Lung (tissue), 12 donors: ENCODE results near the gene IL34. TPM values are rescaled to one million over a fixed set of nuclear protein-coding genes. Genes with fewer than 3 reads are reported as not detected.

ENCODE experiments used
- ATAC-seq: fragments of 200-7000 bp; cut with Tn5 transposase; one replicate; pipeline ENCODE4 v1.9.1; 2020; ENCODE audit warnings: moderate number of reproducible peaks; ENCODE audit not compliant: insufficient read depth, low FRiP score
- DNase-seq, 3 donors: peaks; one replicate each; pipeline ENCODE4 v3.0.0-alpha.2; 2013 to 2017
- H3K27ac ChIP-seq, 2 donors: one replicate each; pipeline ENCODE4 v1.5.1; 2013; ENCODE audit warnings: mild to moderate bottlenecking in 2 of 2, moderate library complexity in 2 of 2, control low read depth in 1 of 2, inconsistent platforms in 1 of 2, low read depth in 1 of 2, low read length in 1 of 2
- H3K27me3 ChIP-seq, 3 donors: one replicate each; pipeline ENCODE4 v1.5.1; 2013; ENCODE audit warnings: low read length in 2 of 3; ENCODE audit not compliant: control insufficient read depth in 3 of 3, insufficient read depth in 3 of 3
- H3K36me3 ChIP-seq, 4 donors: one replicate each; pipeline ENCODE4 v1.5.1; 2013; ENCODE audit warnings: low read length in 4 of 4, mild to moderate bottlenecking in 1 of 4, moderate library complexity in 1 of 4; ENCODE audit not compliant: control insufficient read depth in 4 of 4, insufficient read depth in 4 of 4
- H3K4me1 ChIP-seq, 5 donors: one replicate each; pipeline ENCODE4 v1.5.1; 2013; ENCODE audit warnings: low read length in 5 of 5, mild to moderate bottlenecking in 2 of 5, moderate library complexity in 1 of 5; ENCODE audit not compliant: control insufficient read depth in 5 of 5, insufficient read depth in 5 of 5
- H3K4me3 ChIP-seq: one replicate; pipeline ENCODE4 v1.5.1; 2013; ENCODE audit warnings: mild to moderate bottlenecking, control low read depth, moderate library complexity
- H3K9ac ChIP-seq, 2 donors: one replicate each; pipeline ENCODE4 v1.5.1; 2013; ENCODE audit warnings: low read length in 2 of 2, control low read depth in 1 of 2; ENCODE audit not compliant: insufficient read depth in 1 of 2
- H3K9me3 ChIP-seq, 4 donors: one replicate each; pipeline ENCODE4 v1.5.1; 2013; ENCODE audit warnings: low read length in 3 of 4, mild to moderate bottlenecking in 1 of 4, moderate library complexity in 1 of 4; ENCODE audit not compliant: control insufficient read depth in 4 of 4, insufficient read depth in 3 of 4
- CTCF ChIP-seq: IDR thresholded peaks from 2 replicates; pipeline ENCODE4 v1.5.1; 2012; ENCODE audit warnings: mild to moderate bottlenecking; ENCODE audit errors: control extremely low read depth, extremely low read depth
- WGBS, 2 donors: extraction: QIAGEN DNeasy Blood & Tissue Kit; methylation state at CpG; one replicate each; pipeline ENCODE4 v1.1.7; 2013; 5-methylcytosine and 5-hydroxymethylcytosine counted together
- polyA plus RNA-seq, 2 donors: library from polyadenylated mRNA; stranded (reverse); fragments of 200-250 nt; gene quantifications; one replicate each; pipeline ENCODE4 v1.2.1, GENCODE V29; 2013
- total RNA-seq, 2 donors: library from RNA; depleted of rRNA in 1 of 2; stranded (reverse); fragments of >200 nt in 1 of 2; gene quantifications; one replicate each; pipeline ENCODE4 v1.2.1, GENCODE V29; 2014 to 2021
- donor health status: control.
- donor health status: control.
- donor health status: Bipolar disorder and iron deficiency.
- donor health status: healthy.
- donor health status: DM: yes; HTN: yes; CAD: no.

The IL34 gene
- total and polyA plus RNA-seq, 4 donors, result 1.5 to 13.0 (median 7.1) TPM

GRCh38 chr16:70681382-70682238 is 35.3 kb downstream of the IL34 start:
- peak overlapping the region in 1 of 2 donors; percentile 71 for H3K27ac ChIP-seq
- H3K27me3 ChIP-seq, result no peaks in the 10 kb centered on the region
- TF ChIP-seq CTCF, result no peak
- H3K36me3 ChIP-seq, result peaks cover 3 to 35% (median 24%) of the 10 kb centered on the region in 4 donors
- DNase-seq, result no peak
- peaks cover 0 to 45% (median 26%) of the 10 kb centered on the region in 5 donors for H3K4me1 ChIP-seq
- no peak overlapping the region for H3K4me3 ChIP-seq
- no peaks in the 10 kb centered on the region for H3K9me3 ChIP-seq
- no peak for ATAC-seq
- 61 to 70% methylated on average over 13 of the region's 13 CpGs for WGBS, 2 donors
- H3K9ac ChIP-seq, result peak overlapping the region in 1 of 2 donors; percentile 55

GRCh38 chr16:70682239-70683145 is 36.1 kb downstream of the IL34 start:
- Histone ChIP-seq H3K9me3 (no peaks in the 10 kb centered on the region), H3K27me3 (no peaks in the 10 kb centered on the region), H3K36me3 (peaks cover 0 to 28% (median 20%) of the 10 kb centered on the region in 4 donors), H3K4me1 (peaks cover 0 to 54% (median 35%) of the 10 kb centered on the region in 5 donors), H3K27ac (peak overlapping the region in 1 of 2 donors; percentile 71), H3K4me3 (no peak overlapping the region), H3K9ac (no peak overlapping the region)
- no peak for TF ChIP-seq CTCF
- 70 to 81% methylated on average over 14 of the region's 14 CpGs for WGBS, 2 donors
- DNase-seq (no peak), ATAC-seq (no peak)

- peak overlapping the region in 1 of 2 donors; percentile 76 for H3K9ac ChIP-seq
- no peak for DNase-seq
Measured at GRCh38 chr16:70683146-70683944, 37.0 kb downstream of the IL34 start.

More at GRCh38 chr16:70683146-70683944, 37.0 kb downstream of the IL34 start:
- Histone ChIP-seq H3K9me3 (no peaks in the 10 kb centered on the region), H3K4me1 (peaks cover 6 to 63% (median 44%) of the 10 kb centered on the region in 5 donors), H3K27ac (no peak overlapping the region), H3K36me3 (peaks cover 0 to 23% (median 18%) of the 10 kb centered on the region in 4 donors), H3K4me3 (no peak overlapping the region), H3K27me3 (no peaks in the 10 kb centered on the region)
- TF ChIP-seq CTCF, result no peak
- WGBS, 2 donors, result 87 to 91% methylated on average over 12 to 13 of the region's 13 CpGs
- ATAC-seq, result no peak
